ENCODE data around the gene OR1L1. TPM values are rescaled to one million over a fixed set of nuclear protein-coding genes. Genes with fewer than 3 reads are reported as not detected.

The OR1L1 gene
- total and polyA plus RNA-seq, 2 of the 8 experiments (the other 6 are each of a cell fraction or from before 2014, with no cell fraction given): not detected

GRCh38 chr9:122614362-122614761 is 47.2 kb upstream of the OR1L1 start, which contains the start of gene OR1Q1:
Gene OR1Q1, plus strand, starts transcription at chr9:122614738. Its CDS starts 0 bp downstream, at chr9:122614738.
- no peaks in the 10 kb centered on the region for H3K27me3 ChIP-seq (replicated peaks in 1 of 4; ENCODE audit: control insufficient read depth in 3 of 4, extremely low read depth in 1 of 4, insufficient read depth in 3 of 4, low read length in 3 of 4)
- no peak within 1 kb of the TSS for H3K4me2 ChIP-seq (ENCODE audit: insufficient read depth in 1 of 2, low read depth in 2 of 2, low read length in 2 of 2)
- no peak within 1 kb of the TSS for H3K4ac ChIP-seq (replicated peaks; ENCODE audit: insufficient read length, low read depth, low read length)
- H3K27ac ChIP-seq (ENCODE audit: low read depth, low read length): no peak within 1 kb of the TSS
- H3K56ac ChIP-seq (replicated peaks; ENCODE audit: insufficient read length, low read depth, low read length): no peak within 1 kb of the TSS
- H3K79me1 ChIP-seq (ENCODE audit: low read depth, low read length): no peaks in the 10 kb centered on the region
- H2BK20ac ChIP-seq (ENCODE audit: low read length): no peak within 1 kb of the TSS
- no peak within 1 kb of the TSS for H4K91ac ChIP-seq (replicated peaks; ENCODE audit: insufficient read length, low read length)
- ChIA-PET CTCF (ENCODE audit: partially characterized antibody) (no interaction called here), POLR2A (ENCODE audit: partially characterized antibody) (no interaction called here)
- FAIRE-seq (no peak), DNase-seq (ENCODE audit: low read depth in 1 of 2, low spot score in 2 of 2) (no peak)
- H2AFZ ChIP-seq (ENCODE audit: low read length): no peak within 1 kb of the TSS
- H4K20me1 ChIP-seq (replicated peaks in 1 of 2; ENCODE audit: control insufficient read depth in 1 of 2, insufficient read depth in 2 of 2, low read length in 2 of 2): no peaks in the 10 kb centered on the region
- no peak within 1 kb of the TSS for H2BK5ac ChIP-seq (ENCODE audit: low read depth, low read length)
- no peak within 1 kb of the TSS for H4K5ac ChIP-seq (ENCODE audit: insufficient read length, low read depth, low read length)
- no peak within 1 kb of the TSS for H3K4me3 ChIP-seq (ENCODE audit: extremely low read depth in 1 of 4, insufficient read depth in 2 of 4, low read depth in 3 of 4, low read length in 4 of 4)
- H3K9me3 ChIP-seq (ENCODE audit: insufficient read depth in 2 of 2, low read depth in 1 of 2, low read length in 1 of 2): peaks cover 48 to 54% of the 10 kb centered on the region in 2 experiments
- no peak within 1 kb of the TSS for H2BK12ac ChIP-seq (ENCODE audit: low read depth, low read length)
- no peak within 1 kb of the TSS for H2BK15ac ChIP-seq (ENCODE audit: low read length)
- no peak within 1 kb of the TSS for H3K9ac ChIP-seq (replicated peaks in 1 of 4; ENCODE audit: extremely low read depth in 1 of 4, low read depth in 3 of 4, low read length in 3 of 4)
- 76% methylated on average over 1 of the region's 1 CpG; no CpG with 5 or more reads in 1 of the 2 experiments for WGBS, 2 experiments (ENCODE audit: extremely low coverage in 1 of 2, insufficient coverage in 1 of 2, insufficient read length in 1 of 2, insufficient replicate concordance in 2 of 2, low coverage in 1 of 2, low lambda C conversion rate in 2 of 2, missing lambda C conversion rate in 1 of 2)
- no peak within 1 kb of the TSS for H2AK5ac ChIP-seq (ENCODE audit: low read depth, low read length)
- H3K36me3 ChIP-seq (ENCODE audit: control insufficient read depth in 2 of 4, insufficient read depth in 4 of 4, low read length in 3 of 4): no peaks in the 10 kb centered on the region
- TF ChIP-seq HDAC6 (IDR thresholded peaks at IDR 0.05; ENCODE audit: low read depth, low read length): no peak
- TF ChIP-seq TEAD4 (IDR thresholded peaks at IDR 0.05; ENCODE audit: low read depth, low read length): no peak
- TF ChIP-seq SUZ12 (IDR thresholded peaks at IDR 0.05; ENCODE audit: low read length): no peak
- no peak for TF ChIP-seq CBX5 (IDR thresholded peaks at IDR 0.05; ENCODE audit: low read depth, low read length)
- no peak for TF ChIP-seq RXRA (IDR thresholded peaks at IDR 0.05; ENCODE audit: insufficient read depth, low read depth, low read length)
- TF ChIP-seq PHF8 (conservative IDR thresholded peaks at IDR 0.05; ENCODE audit: low read depth, low read length): no peak
- TF ChIP-seq SP1 (IDR thresholded peaks at IDR 0.05; ENCODE audit: low read depth, low read length): no peak
- no peak for TF ChIP-seq TAF7 (optimal IDR thresholded peaks at IDR 0.05; ENCODE audit: borderline replicate concordance, low read depth, low read length)
- TF ChIP-seq CTCF (IDR thresholded peaks at IDR 0.05; ENCODE audit: control extremely low read depth in 1 of 3, insufficient read depth in 1 of 3, low read depth in 1 of 3, low read length in 3 of 3): no peak
- no peak for TF ChIP-seq EGR1 (IDR thresholded peaks at IDR 0.05; ENCODE audit: borderline replicate concordance, low read depth, low read length)
- H2BK120ac ChIP-seq (replicated peaks; ENCODE audit: low read depth, low read length): no peak within 1 kb of the TSS
- H3K23ac ChIP-seq (ENCODE audit: insufficient read length): no peak within 1 kb of the TSS
- no peak within 1 kb of the TSS for H4K8ac ChIP-seq (ENCODE audit: extremely low read depth, insufficient read depth, low read length)
- H3K14ac ChIP-seq (ENCODE audit: insufficient read length): no peak within 1 kb of the TSS
- H3K23me2 ChIP-seq (ENCODE audit: low read depth, low read length): no peaks in the 10 kb centered on the region
- no peaks in the 10 kb centered on the region for H3K79me2 ChIP-seq (ENCODE audit: control insufficient read depth in 1 of 2, insufficient read depth in 2 of 2, low read length in 2 of 2)
- no peak within 1 kb of the TSS for H3K18ac ChIP-seq (ENCODE audit: extremely low read depth, low read length)
- no peaks in the 10 kb centered on the region for H3K4me1 ChIP-seq (replicated peaks in 1 of 4; ENCODE audit: control insufficient read depth in 3 of 4, insufficient read depth in 4 of 4, low read length in 3 of 4)

All from H1 (cell line).